Left kidney (tissue), 2 donors: ENCODE data around the gene MTG1. TPM values are rescaled to one million over a fixed set of nuclear protein-coding genes. Genes with fewer than 3 reads are reported as not detected.
"Not testable (repeated sequence)": the region's sequence is repeated elsewhere in the genome, so short reads cannot be mapped to it uniquely, and the experiment has no call there.

Experiments used
- DNase-seq: peaks from one replicate; pipeline ENCODE4 v3.0.0-alpha.2; 2013
- polyA plus RNA-seq: library from polyadenylated mRNA; unstranded; fragments of 120-200 nt; gene quantifications from one replicate; pipeline ENCODE4 v1.2.1, GENCODE V29; 2013; ENCODE audit not compliant: insufficient read length

The MTG1 gene
- polyA plus RNA-seq, 1 donor = 75.2 TPM

DNA sequence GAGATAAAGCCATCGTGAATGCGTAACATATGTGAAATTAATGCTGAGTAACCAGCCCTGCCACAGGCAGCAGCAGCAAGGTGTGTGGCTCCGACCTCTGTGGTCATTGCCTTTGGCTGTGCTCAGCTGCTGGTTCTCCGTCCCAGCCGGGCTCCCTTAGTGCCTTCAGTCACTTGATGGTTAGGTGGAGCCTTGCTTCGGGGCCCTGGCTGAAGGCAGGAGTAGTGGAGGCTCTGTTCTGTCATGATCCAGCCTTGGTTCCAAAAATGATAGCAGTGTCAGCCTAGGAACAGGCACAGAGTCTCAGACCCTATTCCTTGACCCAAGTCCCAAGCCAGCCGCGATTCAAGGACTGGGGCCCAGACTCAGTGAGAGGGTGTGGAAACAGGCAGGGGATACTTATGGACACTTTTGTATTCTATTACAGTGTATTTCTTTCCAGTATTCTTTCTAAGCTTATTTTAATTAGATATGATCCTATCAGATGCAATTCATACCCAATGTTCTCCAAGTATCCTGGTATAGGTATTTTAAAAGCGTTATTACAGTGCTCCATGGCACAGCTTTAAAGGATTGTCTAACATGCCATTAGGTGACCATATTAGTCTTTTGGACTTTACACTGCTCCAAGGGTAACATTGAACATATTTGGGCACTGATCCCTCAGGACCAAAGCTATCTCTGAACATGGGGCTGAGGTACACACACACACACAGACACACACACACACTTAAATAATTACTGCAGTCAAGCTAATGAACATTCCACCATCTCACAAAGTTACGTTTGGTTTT, 68.8 kb downstream of the MTG1 start:
- no peak for DNase-seq

DNA sequence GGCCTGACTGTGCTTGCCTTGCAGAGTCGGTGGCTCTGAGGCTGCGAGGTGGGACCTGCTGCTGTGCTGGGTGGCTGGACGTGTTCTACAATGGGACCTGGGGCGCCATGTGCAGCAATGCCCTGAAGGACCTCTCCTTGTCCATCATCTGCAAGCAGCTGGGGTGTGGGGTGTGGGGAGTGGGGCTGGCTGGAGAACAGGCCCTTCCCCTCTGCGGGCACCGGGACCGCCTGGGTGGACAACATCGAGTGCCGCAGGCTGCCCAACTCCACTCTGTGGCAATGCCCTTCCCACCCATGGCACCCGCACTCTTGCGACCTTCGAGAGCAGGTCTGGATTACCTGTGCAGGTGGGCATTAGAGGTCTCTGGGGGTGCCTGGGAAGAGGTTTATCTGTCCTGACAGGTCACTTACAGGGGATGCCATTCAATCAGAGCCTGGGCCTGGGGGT, 70.7 kb downstream of the MTG1 start:
- DNase-seq = no peak

DNA sequence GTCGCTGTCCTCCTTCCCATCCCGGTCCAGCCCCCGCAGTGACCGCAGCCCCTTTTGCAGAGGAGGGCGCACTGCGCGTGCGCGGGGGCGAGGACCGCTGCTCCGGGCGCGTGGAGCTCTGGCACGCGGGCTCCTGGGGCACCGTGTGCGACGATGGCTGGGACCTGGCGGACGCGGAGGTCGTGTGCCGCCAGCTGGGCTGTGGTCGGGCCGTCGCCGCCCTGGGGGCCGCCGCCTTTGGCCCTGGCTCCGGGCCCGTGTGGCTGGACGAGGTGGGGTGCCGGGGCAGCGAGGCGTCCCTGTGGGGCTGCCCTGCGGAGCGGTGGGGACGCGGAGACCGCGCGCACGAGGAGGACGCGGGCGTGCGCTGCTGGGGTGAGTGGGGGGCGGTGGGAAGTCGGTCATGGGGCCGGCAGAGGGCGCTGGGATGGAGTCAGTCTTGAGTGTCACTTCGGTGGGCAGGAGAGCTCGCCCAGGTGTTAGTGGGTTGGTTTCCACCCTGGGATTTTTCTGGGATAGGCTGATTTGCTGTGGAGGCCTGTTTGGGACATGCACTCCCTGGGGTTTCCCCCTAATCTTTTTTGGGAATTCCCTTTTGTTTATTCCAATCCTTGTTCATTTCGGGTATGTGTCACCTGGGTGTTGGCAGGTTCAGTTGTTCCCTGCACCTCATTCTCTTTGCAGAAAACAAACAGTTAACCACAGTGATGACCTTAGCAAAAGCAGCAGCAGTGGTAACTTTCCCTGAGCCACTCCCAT, 71.4 kb downstream of the MTG1 start:
- no peak for DNase-seq

GRCh38 chr10:133465950-133466474, 72.1 kb downstream of the MTG1 start:
- DNase-seq = no peak

DNA sequence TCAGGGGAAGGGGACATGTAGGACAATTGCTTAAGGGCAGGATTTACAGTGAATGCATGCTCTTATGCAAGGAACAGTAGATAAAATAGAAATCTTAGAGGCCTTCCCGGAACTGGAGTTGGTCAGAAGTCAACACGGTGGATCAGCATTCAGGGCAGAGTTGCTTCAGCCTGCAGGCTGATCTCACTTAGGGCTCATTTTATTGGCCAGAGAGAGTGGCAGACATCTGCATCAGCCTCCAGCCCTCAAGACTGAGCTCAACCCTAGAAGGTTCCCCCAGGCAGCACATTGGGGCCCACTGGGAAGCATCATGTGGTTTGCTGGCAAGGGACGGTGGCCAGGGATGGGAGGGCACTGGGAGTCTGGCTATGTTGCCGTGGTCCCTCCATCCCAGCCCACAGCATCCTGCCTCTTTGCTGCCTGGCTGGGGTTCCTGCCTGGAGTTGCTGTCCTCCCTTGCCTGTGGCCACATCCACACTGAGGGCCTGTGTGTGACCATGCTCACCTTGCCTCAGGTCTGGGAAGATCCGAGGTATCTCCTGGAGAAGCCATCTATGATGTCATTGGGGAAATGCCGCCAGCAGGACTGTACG, 72.8 kb downstream of the MTG1 start:
- DNase-seq = no peak

- DNase-seq = no peak
Measured at GRCh38 chr10:133467286-133467911, 73.4 kb downstream of the MTG1 start.

DNA sequence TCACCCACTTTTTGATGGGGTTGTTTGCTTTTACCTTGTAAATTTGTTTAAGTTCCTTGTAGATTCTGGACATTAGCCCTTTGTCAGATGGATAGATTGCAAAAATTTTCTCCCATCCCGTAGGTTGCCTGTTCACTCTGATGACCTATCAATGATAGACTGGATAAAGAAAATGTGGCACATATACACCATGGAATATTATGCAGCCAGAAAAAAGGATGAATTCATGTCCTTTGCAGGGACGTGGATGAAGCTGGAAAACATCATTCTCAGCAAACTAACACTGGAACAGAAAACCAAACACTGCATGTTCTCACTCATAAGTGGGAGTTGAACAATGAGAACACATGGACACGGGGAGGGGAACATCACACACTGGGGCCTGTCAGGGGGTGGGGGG, 75.2 kb downstream of the MTG1 start:
- not testable (repeated sequence) for DNase-seq

DNA sequence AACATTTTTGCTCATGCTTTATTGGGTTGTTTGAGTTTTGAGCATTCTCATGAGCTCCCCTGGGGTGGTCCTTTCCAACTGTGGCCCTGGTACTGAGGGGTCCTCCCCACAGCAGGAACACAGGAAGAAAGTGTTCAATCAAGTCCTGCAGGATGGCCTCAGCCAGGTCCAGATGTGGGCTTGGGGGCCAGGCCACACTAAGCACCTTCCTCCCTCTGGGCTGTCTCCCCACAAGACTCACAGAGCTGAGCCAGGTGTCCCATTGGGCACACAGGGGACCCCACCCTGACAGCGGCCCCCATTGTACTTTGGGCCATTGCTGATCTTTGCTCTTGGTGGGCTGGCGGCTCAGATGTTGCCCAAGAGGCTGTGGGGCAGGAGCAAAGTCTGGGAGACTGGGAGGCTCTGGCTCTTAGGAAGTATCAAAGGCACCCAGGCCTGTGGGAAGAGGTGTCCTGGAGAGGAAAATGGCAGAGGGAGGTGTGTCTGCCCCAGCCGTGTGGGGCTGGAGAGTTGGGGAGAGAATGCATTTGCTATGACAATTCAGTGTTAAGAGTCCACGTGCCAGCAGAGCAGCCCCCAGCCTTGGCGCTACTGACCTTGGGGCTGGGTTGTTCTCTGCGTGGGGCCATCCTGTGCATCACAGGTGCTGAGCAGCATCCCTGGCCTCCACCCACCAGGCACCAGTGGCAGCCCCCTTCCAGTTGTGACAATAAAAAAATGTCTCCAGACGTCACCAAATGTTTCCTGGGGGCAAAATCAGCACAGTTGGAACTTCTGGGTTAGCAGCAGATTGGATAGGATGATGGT, 77.5 kb downstream of the MTG1 start:
- no peak for DNase-seq

Other genes starting within 250 kb of the MTG1 start
- gene KNDC1, start 233.9 kb upstream of the MTG1 start, polyA plus RNA-seq = 8.3 TPM
- gene UTF1, start 163.9 kb upstream of the MTG1 start, polyA plus RNA-seq = not detected
- gene VENTX, start 156.3 kb upstream of the MTG1 start, polyA plus RNA-seq = 0.18 TPM
- 2.4 TPM for gene ADAM8, start 117.3 kb upstream of the MTG1 start, polyA plus RNA-seq
- 63.9 TPM for gene TUBGCP2, start 85.3 kb upstream of the MTG1 start, polyA plus RNA-seq
- 30.7 TPM for gene ZNF511, start 85.2 kb upstream of the MTG1 start, polyA plus RNA-seq
- 0.12 TPM for gene CALY, start 57.3 kb upstream of the MTG1 start, polyA plus RNA-seq
- gene PRAP1, start 46.8 kb upstream of the MTG1 start, polyA plus RNA-seq = 3.1 TPM
- 18.1 TPM for gene FUOM, start 36.1 kb upstream of the MTG1 start, polyA plus RNA-seq
- gene ECHS1, start 20.8 kb upstream of the MTG1 start, polyA plus RNA-seq = 128 TPM
- gene PAOX, start 14.9 kb upstream of the MTG1 start, polyA plus RNA-seq = 6.3 TPM
- 4.5 TPM for gene SPRN, start 30.5 kb downstream of the MTG1 start, polyA plus RNA-seq
- 3.8 TPM for gene SCART1, start 59.8 kb downstream of the MTG1 start, polyA plus RNA-seq
- 2.8 TPM for gene CYP2E1, start 133.2 kb downstream of the MTG1 start, polyA plus RNA-seq
- 0.42 TPM for gene SYCE1, start 171.4 kb downstream of the MTG1 start, polyA plus RNA-seq
- gene FRG2B, start 232.6 kb downstream of the MTG1 start, polyA plus RNA-seq = not detected